ENCODE data around the gene SCUBE3. TPM values are rescaled to one million over a fixed set of nuclear protein-coding genes. Genes with fewer than 3 reads are reported as not detected.

The SCUBE3 gene
- total RNA-seq, 1 donor from 2014 or later = 0.49 TPM

- no peaks in the 10 kb centered on the region for H3K4me1 ChIP-seq
- H3K27me3 ChIP-seq = no peaks in the 10 kb centered on the region
- no peak overlapping the region for H3K27ac ChIP-seq
- no peaks in the 10 kb centered on the region for H3K9me3 ChIP-seq
- TF ChIP-seq POLR2A (IDR thresholded peaks at IDR 0.05) (no peak), POLR2AphosphoS5 (IDR thresholded peaks at IDR 0.05; ENCODE audit: insufficient read depth in 1 of 2, low read depth in 1 of 2) (no peak)
- no peak for DNase-seq (ENCODE audit: extremely low spot score in 2 of 2)
- H3K36me3 ChIP-seq = no peaks in the 10 kb centered on the region
- intact Hi-C loops (cut with DNase I) = no loop called here
- no peak overlapping the region for H3K4me3 ChIP-seq
Observed at GRCh38 chr6:35166520-35166919, 47.2 kb upstream of the SCUBE3 start.

DNA sequence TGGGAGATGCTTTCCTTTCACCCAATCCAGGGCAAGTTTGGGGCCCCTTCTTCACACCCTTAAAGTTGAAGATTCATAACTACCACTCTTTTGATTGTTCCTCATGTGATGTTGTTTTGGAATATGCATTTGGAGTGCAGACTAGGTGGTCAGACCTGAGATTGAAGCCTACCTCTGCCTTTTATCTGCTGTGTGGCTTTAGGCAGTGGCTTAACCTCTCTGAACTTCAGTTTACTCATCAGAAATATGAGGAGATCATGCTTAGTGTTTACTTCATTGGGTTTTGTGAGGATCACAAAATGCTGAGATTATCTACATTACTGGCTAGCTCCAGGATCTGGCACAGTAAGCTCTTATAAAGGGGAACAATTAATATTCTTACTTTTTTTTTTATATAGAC lies 46.3 kb upstream of the SCUBE3 start:
- no peaks in the 10 kb centered on the region for H3K36me3 ChIP-seq
- DNase-seq (ENCODE audit: extremely low spot score in 2 of 2) = no peak
- H3K4me1 ChIP-seq = no peaks in the 10 kb centered on the region
- no peak overlapping the region for H3K27ac ChIP-seq
- TF ChIP-seq, protein P1, sequence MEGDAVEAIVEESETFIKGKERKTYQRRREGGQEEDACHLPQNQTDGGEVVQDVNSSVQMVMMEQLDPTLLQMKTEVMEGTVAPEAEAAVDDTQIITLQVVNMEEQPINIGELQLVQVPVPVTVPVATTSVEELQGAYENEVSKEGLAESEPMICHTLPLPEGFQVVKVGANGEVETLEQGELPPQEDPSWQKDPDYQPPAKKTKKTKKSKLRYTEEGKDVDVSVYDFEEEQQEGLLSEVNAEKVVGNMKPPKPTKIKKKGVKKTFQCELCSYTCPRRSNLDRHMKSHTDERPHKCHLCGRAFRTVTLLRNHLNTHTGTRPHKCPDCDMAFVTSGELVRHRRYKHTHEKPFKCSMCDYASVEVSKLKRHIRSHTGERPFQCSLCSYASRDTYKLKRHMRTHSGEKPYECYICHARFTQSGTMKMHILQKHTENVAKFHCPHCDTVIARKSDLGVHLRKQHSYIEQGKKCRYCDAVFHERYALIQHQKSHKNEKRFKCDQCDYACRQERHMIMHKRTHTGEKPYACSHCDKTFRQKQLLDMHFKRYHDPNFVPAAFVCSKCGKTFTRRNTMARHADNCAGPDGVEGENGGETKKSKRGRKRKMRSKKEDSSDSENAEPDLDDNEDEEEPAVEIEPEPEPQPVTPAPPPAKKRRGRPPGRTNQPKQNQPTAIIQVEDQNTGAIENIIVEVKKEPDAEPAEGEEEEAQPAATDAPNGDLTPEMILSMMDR (IDR thresholded peaks at IDR 0.05) = no peak
- no peak for TF ChIP-seq POLR2AphosphoS5 (IDR thresholded peaks at IDR 0.05; ENCODE audit: insufficient read depth in 1 of 2, low read depth in 1 of 2)
- no peak for TF ChIP-seq POLR2A (IDR thresholded peaks at IDR 0.05)
- intact Hi-C loops (cut with DNase I) = no loop called here
- H3K4me3 ChIP-seq = no peak overlapping the region
- no peaks in the 10 kb centered on the region for H3K27me3 ChIP-seq
- no peaks in the 10 kb centered on the region for H3K9me3 ChIP-seq

- no peak for DNase-seq (ENCODE audit: extremely low spot score in 2 of 2)
- Histone ChIP-seq H3K4me1 (no peaks in the 10 kb centered on the region), H3K27me3 (no peaks in the 10 kb centered on the region), H3K4me3 (no peak overlapping the region), H3K9me3 (no peaks in the 10 kb centered on the region), H3K36me3 (no peaks in the 10 kb centered on the region), H3K27ac (no peak overlapping the region)
- no peak for TF ChIP-seq POLR2AphosphoS5 (IDR thresholded peaks at IDR 0.05; ENCODE audit: insufficient read depth in 1 of 2, low read depth in 1 of 2)
- intact Hi-C loops (cut with DNase I) = no loop called here
Observed at GRCh38 chr6:35168461-35168861, 45.3 kb upstream of the SCUBE3 start.

GRCh38 chr6:35170166-35170565 lies 43.6 kb upstream of the SCUBE3 start:
- no peaks in the 10 kb centered on the region for H3K36me3 ChIP-seq
- H3K4me1 ChIP-seq = no peaks in the 10 kb centered on the region
- TF ChIP-seq POLR2AphosphoS5 (IDR thresholded peaks at IDR 0.05; ENCODE audit: insufficient read depth in 1 of 2, low read depth in 1 of 2) (no peak), POLR2A (IDR thresholded peaks at IDR 0.05) (no peak)
- TF ChIP-seq, protein P1 (IDR thresholded peaks at IDR 0.05) = no peak
- H3K27ac ChIP-seq = no peak overlapping the region
- intact Hi-C loops (cut with DNase I) = no loop called here
- no peaks in the 10 kb centered on the region for H3K9me3 ChIP-seq
- no peak overlapping the region for H3K4me3 ChIP-seq
- H3K27me3 ChIP-seq = no peaks in the 10 kb centered on the region
- DNase-seq (ENCODE audit: extremely low spot score in 2 of 2) = no peak

- intact Hi-C loops (cut with DNase I) = no loop called here
Observed at GRCh38 chr6:35170891-35171290, 42.9 kb upstream of the SCUBE3 start.

GRCh38 chr6:35173044-35173426 lies 40.7 kb upstream of the SCUBE3 start:
- Histone ChIP-seq H3K27me3 (no peaks in the 10 kb centered on the region), H3K36me3 (no peaks in the 10 kb centered on the region), H3K27ac (no peak overlapping the region), H3K4me3 (no peak overlapping the region), H3K9me3 (no peaks in the 10 kb centered on the region), H3K4me1 (no peaks in the 10 kb centered on the region)
- DNase-seq (ENCODE audit: extremely low spot score in 2 of 2) = no peak
- intact Hi-C loops (cut with DNase I) = no loop called here
- TF ChIP-seq, protein P1 (IDR thresholded peaks at IDR 0.05) = no peak
- TF ChIP-seq POLR2AphosphoS5 (IDR thresholded peaks at IDR 0.05; ENCODE audit: insufficient read depth in 1 of 2, low read depth in 1 of 2) = no peak
- TF ChIP-seq POLR2A (IDR thresholded peaks at IDR 0.05) = no peak

More at GRCh38 chr6:35170891-35171290, 42.9 kb upstream of the SCUBE3 start:
- Histone ChIP-seq H3K27ac (no peak overlapping the region), H3K4me1 (no peaks in the 10 kb centered on the region), H3K9me3 (no peaks in the 10 kb centered on the region), H3K36me3 (no peaks in the 10 kb centered on the region), H3K27me3 (no peaks in the 10 kb centered on the region), H3K4me3 (no peak overlapping the region)
- DNase-seq (ENCODE audit: extremely low spot score in 2 of 2) = no peak
- TF ChIP-seq POLR2A (IDR thresholded peaks at IDR 0.05) (no peak), POLR2AphosphoS5 (IDR thresholded peaks at IDR 0.05; ENCODE audit: insufficient read depth in 1 of 2, low read depth in 1 of 2) (no peak)
- TF ChIP-seq, protein P1 (IDR thresholded peaks at IDR 0.05) = no peak
